ENCODE measurements around the gene CDH23.

CDH23 gene

DNA sequence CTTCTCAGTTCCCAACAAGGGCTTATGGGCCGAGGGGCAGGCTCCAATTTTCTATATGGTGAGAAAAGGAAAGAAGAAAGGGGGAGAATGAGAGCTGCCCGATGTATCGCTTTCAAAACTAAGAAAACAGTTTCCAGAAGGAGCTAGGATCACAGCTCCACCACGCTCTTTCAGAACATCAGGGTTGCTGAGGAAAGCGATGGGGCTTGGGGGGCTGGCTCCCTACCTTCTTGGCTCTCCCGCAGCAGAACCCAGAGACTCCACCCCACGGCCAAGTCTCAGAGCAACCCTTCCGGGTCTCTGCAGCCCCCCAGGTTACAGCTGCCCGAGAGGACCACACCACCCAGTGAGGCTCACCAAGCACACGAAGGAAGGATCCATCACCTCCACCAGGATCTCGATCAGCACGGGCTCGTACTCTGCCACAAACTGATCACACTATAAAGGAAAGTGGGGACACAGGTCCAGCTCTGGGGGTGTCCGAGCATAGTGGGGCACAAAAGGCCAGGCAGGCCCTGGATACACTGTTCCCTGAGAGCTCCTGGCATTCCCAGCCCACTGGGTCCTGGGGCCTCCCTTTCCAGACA is 422.0 kb downstream of the CDH23 start:
- Histone ChIP-seq H3K4me2 (ENCODE audit: low read length) (no peak overlapping the region), H3K27ac (ENCODE audit: low read depth, low read length) (no peak overlapping the region), H4K20me1 (ENCODE audit: control insufficient read depth, insufficient read depth, low read depth, low read length) (no peaks in the 10 kb centered on the region), H3K4me3 (ENCODE audit: low read length) (no peak overlapping the region), H3K79me2 (ENCODE audit: control insufficient read depth, low read length) (no peaks in the 10 kb centered on the region), H3K36me3 (ENCODE audit: control insufficient read depth, low read length) (no peaks in the 10 kb centered on the region; the same call in 1 of the 2 replicates), H3K27me3 (ENCODE audit: control insufficient read depth, low read length) (no peaks in the 10 kb centered on the region), H3K9me2 (replicated peaks; ENCODE audit: control insufficient read depth, low read length) (no peaks in the 10 kb centered on the region), H3K9me3 (ENCODE audit: control insufficient read depth, insufficient read depth, low read length) (no peaks in the 10 kb centered on the region), H3K4me1 (ENCODE audit: control insufficient read depth, low read length) (no peaks in the 10 kb centered on the region), H3F3A (ENCODE audit: control insufficient read depth, insufficient read depth) (no peaks in the 10 kb centered on the region)
- TF ChIP-seq, protein P1, sequence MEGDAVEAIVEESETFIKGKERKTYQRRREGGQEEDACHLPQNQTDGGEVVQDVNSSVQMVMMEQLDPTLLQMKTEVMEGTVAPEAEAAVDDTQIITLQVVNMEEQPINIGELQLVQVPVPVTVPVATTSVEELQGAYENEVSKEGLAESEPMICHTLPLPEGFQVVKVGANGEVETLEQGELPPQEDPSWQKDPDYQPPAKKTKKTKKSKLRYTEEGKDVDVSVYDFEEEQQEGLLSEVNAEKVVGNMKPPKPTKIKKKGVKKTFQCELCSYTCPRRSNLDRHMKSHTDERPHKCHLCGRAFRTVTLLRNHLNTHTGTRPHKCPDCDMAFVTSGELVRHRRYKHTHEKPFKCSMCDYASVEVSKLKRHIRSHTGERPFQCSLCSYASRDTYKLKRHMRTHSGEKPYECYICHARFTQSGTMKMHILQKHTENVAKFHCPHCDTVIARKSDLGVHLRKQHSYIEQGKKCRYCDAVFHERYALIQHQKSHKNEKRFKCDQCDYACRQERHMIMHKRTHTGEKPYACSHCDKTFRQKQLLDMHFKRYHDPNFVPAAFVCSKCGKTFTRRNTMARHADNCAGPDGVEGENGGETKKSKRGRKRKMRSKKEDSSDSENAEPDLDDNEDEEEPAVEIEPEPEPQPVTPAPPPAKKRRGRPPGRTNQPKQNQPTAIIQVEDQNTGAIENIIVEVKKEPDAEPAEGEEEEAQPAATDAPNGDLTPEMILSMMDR (IDR thresholded peaks at IDR 0.05; ENCODE audit: low read depth, low read length, poor library complexity, severe bottlenecking): no peak
- TF ChIP-seq EZH2phosphoT487 (IDR thresholded peaks at IDR 0.05; ENCODE audit: borderline replicate concordance, low read length): no peak

DNA sequence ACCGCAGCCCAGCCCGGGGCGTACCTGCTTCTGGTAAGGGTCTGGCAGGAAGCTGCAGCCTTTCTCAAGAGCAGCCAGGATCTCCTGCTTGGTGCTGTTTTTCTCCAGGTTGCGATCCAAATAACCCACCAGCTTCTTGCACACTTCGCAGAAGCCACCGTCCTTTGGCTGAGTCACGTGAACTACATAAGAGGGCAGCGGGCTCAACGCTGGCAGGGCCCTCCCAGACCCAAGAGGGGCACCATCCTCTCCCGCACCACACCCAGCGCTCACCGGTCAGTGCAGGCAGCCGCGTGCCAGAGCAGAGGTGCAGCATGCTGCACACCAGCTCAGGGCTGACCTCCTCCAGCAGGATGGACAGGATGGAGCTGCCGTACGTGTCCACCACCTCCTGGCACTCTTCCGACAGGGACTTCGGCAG is 422.7 kb downstream of the CDH23 start:
- TF ChIP-seq, protein P1 (IDR thresholded peaks at IDR 0.05; ENCODE audit: low read depth, low read length, poor library complexity, severe bottlenecking): no peak
- no peak for TF ChIP-seq EZH2phosphoT487 (IDR thresholded peaks at IDR 0.05; ENCODE audit: borderline replicate concordance, low read length)
- H3K9me3 ChIP-seq (ENCODE audit: control insufficient read depth, insufficient read depth, low read length): no peaks in the 10 kb centered on the region
- H3K36me3 ChIP-seq (ENCODE audit: control insufficient read depth, low read length): peaks cover under 1% of the 10 kb centered on the region
- no peaks in the 10 kb centered on the region for H3K9me2 ChIP-seq (replicated peaks; ENCODE audit: control insufficient read depth, low read length)
- H3K4me3 ChIP-seq (ENCODE audit: low read length): no peak overlapping the region
- no peak overlapping the region for H3K27ac ChIP-seq (ENCODE audit: low read depth, low read length)
- peaks cover under 1% of the 10 kb centered on the region; the same call in 1 of the 2 replicates for H3K4me1 ChIP-seq (ENCODE audit: control insufficient read depth, low read length)
- H3K27me3 ChIP-seq (ENCODE audit: control insufficient read depth, low read length): no peaks in the 10 kb centered on the region
- no peaks in the 10 kb centered on the region for H3F3A ChIP-seq (ENCODE audit: control insufficient read depth, insufficient read depth)
- no peaks in the 10 kb centered on the region for H3K79me2 ChIP-seq (ENCODE audit: control insufficient read depth, low read length)
- no peaks in the 10 kb centered on the region for H4K20me1 ChIP-seq (ENCODE audit: control insufficient read depth, insufficient read depth, low read depth, low read length)
- no peak overlapping the region for H3K4me2 ChIP-seq (ENCODE audit: low read length)

DNA sequence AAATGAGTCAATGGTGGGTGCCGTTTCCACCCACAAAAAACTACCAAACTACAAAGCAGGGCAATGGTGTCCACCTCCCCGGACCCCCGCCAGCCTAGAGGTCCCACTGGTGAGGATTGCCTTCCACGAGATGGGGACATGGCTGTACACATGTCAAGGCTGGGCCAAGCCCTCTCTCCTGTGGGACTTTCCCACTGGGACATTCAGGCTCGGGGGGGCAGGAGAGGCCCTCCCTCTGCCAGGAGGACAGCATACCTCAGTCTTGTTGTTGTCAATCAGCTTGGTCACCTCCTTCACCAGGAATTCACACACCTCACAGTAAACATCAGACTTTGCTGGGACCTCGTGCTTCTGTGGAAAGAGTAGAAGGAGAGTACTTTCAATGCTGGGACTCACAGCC is 423.3 kb downstream of the CDH23 start:
- Histone ChIP-seq H3K4me3 (ENCODE audit: low read length) (no peak overlapping the region), H3K27me3 (ENCODE audit: control insufficient read depth, low read length) (no peaks in the 10 kb centered on the region), H3K79me2 (ENCODE audit: control insufficient read depth, low read length) (no peaks in the 10 kb centered on the region), H3K4me1 (ENCODE audit: control insufficient read depth, low read length) (peaks cover 5% of the 10 kb centered on the region; the same call in 1 of the 2 replicates), H3K4me2 (ENCODE audit: low read length) (no peak overlapping the region), H4K20me1 (ENCODE audit: control insufficient read depth, insufficient read depth, low read depth, low read length) (no peaks in the 10 kb centered on the region), H3K36me3 (ENCODE audit: control insufficient read depth, low read length) (peaks cover 6% of the 10 kb centered on the region), H3K27ac (ENCODE audit: low read depth, low read length) (no peak overlapping the region), H3K9me3 (ENCODE audit: control insufficient read depth, insufficient read depth, low read length) (no peaks in the 10 kb centered on the region), H3F3A (ENCODE audit: control insufficient read depth, insufficient read depth) (no peaks in the 10 kb centered on the region), H3K9me2 (replicated peaks; ENCODE audit: control insufficient read depth, low read length) (no peaks in the 10 kb centered on the region)
- TF ChIP-seq, protein P1 (IDR thresholded peaks at IDR 0.05; ENCODE audit: low read depth, low read length, poor library complexity, severe bottlenecking): no peak
- TF ChIP-seq EZH2phosphoT487 (IDR thresholded peaks at IDR 0.05; ENCODE audit: borderline replicate concordance, low read length): no peak
